GM13976 (cell line): ENCODE results near the gene DHX16.

Experiments used
- DNase-seq: peaks from one replicate; pipeline ENCODE4 v3.0.0; 2012; ENCODE audit warnings: low spot score
- in situ Hi-C: fragments of 300-500 bp; cut with MboI; formaldehyde crosslinking; loops from one replicate; pipeline ENCODE4 v1.12.0; 2022; ENCODE audit warnings: low sequenced_read_pairs, mixed read lengths, inconsistent platforms; ENCODE audit not compliant: unreplicated experiment
- TF ChIP-seq, protein P1 (sequence below): IDR thresholded peaks from 2 replicates; pipeline ENCODE4 v1.5.1; 2012; ENCODE audit warnings: borderline replicate concordance, mild to moderate bottlenecking; ENCODE audit not compliant: insufficient read depth; ENCODE audit errors: extremely low read depth, missing control alignments, control extremely low read depth

The DHX16 gene

DNA sequence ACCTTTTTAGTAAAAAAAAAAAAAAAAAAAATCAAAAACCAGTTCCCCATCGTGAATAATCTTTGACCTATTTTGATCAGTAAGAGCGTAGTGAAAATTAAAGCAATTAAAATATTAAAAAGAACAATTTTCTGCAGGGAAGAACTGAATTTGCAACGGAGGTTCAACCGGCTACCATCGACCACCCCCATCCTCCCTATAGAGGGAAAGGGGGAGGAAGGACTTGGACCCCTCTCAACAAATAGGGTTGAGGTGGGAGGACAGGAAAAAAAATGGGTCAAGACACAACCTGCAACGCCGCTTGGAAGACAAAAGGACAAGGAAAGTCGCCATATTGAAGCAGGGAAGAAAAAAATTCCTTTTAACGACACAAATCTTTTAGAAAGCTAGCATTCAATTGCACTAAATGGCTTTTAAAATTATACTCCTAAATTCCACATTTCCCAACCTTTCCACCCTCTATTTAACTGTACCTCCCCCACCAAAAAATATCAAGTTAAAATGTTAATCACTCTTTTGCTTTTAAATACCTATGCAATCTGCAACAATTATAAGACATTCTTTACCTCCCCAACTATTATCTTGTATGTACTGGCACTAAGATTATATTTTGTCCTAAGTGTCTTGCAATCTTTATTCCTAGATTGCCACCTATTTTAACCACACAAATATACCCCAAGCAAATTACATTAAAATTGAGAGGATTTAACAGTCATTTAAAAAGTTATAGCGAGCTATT lies 57.4 kb downstream of the DHX16 start:
- in situ Hi-C loops = no loop called here
- TF ChIP-seq, protein P1, sequence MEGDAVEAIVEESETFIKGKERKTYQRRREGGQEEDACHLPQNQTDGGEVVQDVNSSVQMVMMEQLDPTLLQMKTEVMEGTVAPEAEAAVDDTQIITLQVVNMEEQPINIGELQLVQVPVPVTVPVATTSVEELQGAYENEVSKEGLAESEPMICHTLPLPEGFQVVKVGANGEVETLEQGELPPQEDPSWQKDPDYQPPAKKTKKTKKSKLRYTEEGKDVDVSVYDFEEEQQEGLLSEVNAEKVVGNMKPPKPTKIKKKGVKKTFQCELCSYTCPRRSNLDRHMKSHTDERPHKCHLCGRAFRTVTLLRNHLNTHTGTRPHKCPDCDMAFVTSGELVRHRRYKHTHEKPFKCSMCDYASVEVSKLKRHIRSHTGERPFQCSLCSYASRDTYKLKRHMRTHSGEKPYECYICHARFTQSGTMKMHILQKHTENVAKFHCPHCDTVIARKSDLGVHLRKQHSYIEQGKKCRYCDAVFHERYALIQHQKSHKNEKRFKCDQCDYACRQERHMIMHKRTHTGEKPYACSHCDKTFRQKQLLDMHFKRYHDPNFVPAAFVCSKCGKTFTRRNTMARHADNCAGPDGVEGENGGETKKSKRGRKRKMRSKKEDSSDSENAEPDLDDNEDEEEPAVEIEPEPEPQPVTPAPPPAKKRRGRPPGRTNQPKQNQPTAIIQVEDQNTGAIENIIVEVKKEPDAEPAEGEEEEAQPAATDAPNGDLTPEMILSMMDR = no peak
- DNase-seq = no peak

DNA sequence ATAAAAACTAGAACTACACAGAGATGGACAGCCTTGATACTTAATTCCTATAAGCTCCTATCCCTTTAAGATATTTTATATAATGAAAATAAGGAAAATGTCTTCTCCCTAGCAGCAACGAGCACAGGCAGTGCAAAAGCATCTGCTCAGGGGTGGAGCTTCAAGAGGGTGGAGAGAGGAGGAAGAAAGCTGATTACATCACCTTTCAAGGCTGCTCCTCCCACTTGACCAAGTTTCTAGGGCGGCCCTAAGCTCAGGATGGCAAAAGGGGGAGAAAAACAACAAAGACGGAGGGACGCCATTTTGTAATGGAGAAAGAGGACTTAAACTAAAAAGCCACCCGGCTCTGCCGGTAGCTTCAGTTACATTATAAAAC lies 58.0 kb downstream of the DHX16 start:
- TF ChIP-seq, protein P1 = no peak
- DNase-seq = peak; percentile 77
- in situ Hi-C loops = no loop called here

DNA sequence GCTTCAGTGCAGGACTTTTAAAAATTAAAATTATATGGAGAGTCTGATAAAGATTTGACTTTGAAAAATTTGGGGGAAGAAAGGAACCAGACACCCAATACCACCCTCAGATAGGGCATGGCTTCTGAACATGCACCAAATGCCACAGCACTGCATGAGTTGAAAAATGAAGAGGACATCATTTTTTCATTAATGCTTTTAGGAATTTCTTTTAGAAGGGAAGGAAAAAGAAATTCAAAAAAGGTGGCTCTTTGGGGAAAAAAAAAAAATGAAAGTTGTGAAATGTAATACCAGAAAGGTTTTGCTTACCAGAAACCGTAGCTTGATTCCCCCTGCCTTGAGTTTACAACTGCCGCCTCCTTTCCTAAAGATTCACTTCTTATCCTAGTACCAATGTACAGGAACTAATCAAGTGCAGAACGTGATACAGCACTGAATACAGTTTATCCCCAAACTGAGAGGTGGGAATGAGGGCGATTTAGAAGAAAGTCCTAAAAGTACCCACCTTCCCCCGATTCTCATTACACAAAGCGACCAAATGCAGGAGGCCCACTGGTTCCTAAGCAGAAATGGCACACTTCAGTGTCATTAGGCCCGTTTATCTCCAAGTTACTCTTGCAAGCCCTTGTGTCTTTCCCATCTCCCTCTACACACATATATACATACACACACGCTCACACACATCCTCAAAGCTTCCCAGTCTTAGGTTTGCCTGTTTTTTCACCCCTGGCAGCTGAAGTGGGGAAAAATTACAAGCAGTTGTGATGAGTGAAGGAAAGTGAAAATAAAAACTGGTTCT lies 58.6 kb downstream of the DHX16 start:
- no peak for DNase-seq
- in situ Hi-C loops = no loop called here
- TF ChIP-seq, protein P1 = no peak

DNA sequence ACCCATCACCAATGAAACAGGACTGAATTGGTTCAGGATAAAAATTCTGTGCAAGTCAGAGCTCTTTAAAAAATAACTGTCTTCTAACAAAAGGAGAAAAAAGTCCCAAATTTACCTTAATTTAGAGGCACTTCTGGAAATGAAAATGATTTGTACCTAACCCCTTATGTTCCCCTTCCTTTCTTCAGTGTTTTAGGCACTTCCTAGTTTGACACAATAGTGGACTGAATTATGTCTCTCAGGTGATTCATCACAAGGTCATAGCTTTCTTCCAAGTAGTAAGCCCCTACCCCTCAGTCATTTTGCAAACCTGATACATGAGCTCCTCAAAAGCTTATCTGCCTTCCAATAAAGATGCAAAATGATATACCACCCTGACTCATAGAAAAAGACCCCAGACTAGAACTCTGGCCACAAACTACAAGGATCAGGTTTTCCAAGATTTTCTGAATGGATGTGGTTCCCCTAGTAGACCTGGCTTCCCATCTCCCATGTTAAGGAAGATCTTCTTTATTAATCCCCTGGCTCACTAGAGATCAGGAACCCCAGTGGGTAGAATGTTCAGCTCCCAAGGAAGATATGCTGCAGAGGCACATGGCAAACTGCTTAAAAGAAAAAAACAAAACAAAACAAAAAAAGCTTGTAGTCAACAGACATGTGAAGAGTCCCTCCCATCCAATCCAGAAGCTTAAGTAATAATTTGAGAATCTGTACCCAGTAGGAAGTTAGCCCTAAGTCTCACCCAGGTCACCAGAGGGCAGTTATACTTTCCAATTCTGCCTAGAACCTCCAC lies 59.4 kb downstream of the DHX16 start:
- no peak for DNase-seq
- TF ChIP-seq, protein P1 = no peak
- in situ Hi-C loops = no loop called here

DNA sequence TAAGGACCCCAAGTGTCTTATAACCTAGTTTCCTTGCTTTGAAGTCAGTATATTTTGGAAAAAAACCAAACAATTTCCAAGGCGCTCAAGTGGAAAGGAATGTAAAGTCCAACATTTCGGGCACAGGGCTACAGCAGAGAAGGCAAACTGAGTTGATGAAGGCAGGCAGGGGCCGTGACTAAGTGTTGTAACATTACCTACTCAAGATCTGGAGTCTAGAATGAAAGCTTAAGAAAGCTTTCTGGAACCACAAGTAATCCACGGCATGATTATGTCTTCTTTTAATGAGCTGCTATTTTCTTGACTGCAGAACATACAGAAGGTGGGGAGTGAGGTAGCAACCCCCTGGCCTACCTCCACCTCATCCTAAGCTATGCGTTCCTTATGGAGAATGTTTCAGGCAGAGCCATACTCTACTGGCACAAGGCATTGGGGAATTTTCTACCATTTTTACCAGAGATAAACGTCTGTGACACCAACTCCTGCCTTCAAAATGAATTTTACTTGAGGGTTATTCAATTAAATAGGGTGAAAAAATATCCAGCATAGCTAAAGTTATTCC lies 60.0 kb downstream of the DHX16 start:
- in situ Hi-C loops = no loop called here
- no peak for DNase-seq
- TF ChIP-seq, protein P1 = no peak

DNA sequence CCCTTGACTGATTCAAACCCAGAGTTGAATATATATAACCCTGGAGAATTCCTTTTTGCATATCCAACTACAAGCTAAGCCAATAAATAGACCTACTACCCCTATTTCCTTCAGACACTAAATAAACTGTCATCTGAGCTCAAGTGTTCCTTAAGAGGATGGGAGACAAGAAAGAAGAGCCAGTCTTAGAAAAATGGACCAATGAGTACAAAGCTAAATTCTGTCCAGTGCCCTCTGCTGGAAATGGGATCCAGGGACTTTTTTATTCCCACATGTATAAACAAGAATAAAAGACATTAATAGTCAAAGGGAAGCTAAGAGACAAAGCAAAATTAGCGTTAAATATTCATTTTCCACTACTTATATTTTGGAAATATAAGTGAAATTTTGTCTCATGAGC lies 60.6 kb downstream of the DHX16 start:
- no peak for DNase-seq

More for the DNA sequence above, 60.6 kb downstream of the DHX16 start:
- TF ChIP-seq, protein P1 = no peak
- in situ Hi-C loops = no loop called here
